Measurements from ENCODE around the gene ARHGAP22. TPM values are rescaled to one million over a fixed set of nuclear protein-coding genes. Genes with fewer than 3 reads are reported as not detected.

ARHGAP22 gene
- total RNA-seq, 2 experiments from 2014 or later, result 0.19 to 0.46 TPM

DNA sequence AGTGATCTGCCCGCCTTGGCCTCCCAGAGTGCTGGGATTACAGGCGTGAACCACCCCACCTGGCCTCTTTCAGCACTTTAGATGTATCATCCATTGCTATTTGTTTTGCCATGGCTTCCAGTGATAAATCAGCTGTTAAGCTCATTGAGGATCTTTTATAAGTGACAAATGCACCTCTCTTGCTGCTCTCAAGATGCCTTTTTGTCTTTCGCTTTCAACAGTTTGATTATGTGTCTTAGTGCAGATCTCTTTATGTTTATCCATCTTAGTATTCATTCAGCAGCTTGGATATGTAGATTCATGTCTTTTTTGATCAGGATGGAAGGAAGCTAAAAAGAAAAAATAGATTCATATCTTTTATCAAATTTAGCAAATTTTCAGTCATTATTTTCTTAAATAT, 192.8 kb downstream of the ARHGAP22 start:
- Histone ChIP-seq H3K4me3 (ENCODE audit: low read depth, low read length, poor library complexity, severe bottlenecking) (no peak overlapping the region), H3K36me3 (ENCODE audit: insufficient read depth, low read length) (peaks cover 13% of the 10 kb centered on the region), H3K4me2 (ENCODE audit: low read length) (no peak overlapping the region), H4K20me1 (ENCODE audit: insufficient read depth, low read length) (no peaks in the 10 kb centered on the region), H2AFZ (ENCODE audit: low read length) (no peak overlapping the region), H3K79me2 (ENCODE audit: insufficient read depth, low read depth, low read length) (no peaks in the 10 kb centered on the region), H3K27ac (ENCODE audit: low read depth, low read length, poor library complexity, severe bottlenecking) (no peak overlapping the region), H3K9me2 (ENCODE audit: insufficient read depth, low read length) (no peaks in the 10 kb centered on the region), H3K9me3 (ENCODE audit: low read length) (no peaks in the 10 kb centered on the region), H3K4me1 (ENCODE audit: insufficient read depth, low read length, poor library complexity, severe bottlenecking) (no peaks in the 10 kb centered on the region)
- no peak for DNase-seq (ENCODE audit: low spot score)
- TF ChIP-seq, protein P1, sequence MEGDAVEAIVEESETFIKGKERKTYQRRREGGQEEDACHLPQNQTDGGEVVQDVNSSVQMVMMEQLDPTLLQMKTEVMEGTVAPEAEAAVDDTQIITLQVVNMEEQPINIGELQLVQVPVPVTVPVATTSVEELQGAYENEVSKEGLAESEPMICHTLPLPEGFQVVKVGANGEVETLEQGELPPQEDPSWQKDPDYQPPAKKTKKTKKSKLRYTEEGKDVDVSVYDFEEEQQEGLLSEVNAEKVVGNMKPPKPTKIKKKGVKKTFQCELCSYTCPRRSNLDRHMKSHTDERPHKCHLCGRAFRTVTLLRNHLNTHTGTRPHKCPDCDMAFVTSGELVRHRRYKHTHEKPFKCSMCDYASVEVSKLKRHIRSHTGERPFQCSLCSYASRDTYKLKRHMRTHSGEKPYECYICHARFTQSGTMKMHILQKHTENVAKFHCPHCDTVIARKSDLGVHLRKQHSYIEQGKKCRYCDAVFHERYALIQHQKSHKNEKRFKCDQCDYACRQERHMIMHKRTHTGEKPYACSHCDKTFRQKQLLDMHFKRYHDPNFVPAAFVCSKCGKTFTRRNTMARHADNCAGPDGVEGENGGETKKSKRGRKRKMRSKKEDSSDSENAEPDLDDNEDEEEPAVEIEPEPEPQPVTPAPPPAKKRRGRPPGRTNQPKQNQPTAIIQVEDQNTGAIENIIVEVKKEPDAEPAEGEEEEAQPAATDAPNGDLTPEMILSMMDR (conservative IDR thresholded peaks at IDR 0.05; ENCODE audit: low read length), result no peak
- no peak for TF ChIP-seq EZH2phosphoT487 (IDR thresholded peaks at IDR 0.05; ENCODE audit: borderline replicate concordance, low read depth, low read length)
- BruUV-seq (replicated peaks), result no TSS peak
- ChIA-PET POLR2A (interaction anchor here (0.6 to 1.0 kb wide), 3 partner anchors 13 to 557 kb away, joined by 3 read pairs; no protein-coding TSS in a partner anchor), CTCF (ENCODE audit: unreplicated experiment) (no interaction called here)
- intact Hi-C loops (cut with micrococcal nuclease; ENCODE audit: unreplicated experiment), result no loop called here

DNA sequence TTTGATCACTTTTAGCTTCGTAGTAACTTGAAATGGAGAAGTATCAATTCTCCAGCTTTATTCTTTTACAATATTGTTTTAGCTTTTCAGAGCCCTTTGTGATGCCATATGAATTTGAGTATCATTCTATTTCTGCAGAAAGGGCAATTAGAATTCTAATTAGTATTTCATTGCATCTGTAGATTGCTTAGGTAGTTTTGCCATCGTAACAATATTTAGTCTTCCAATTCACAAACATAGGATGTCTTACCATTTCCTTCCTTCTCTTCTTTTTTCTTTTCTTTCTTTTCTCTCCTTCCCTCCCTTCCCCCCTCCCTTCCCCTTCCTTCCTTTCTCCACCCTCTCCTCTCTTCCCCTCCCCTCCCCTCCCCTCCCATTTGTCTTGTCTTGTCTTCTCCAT, 193.4 kb downstream of the ARHGAP22 start:
- H4K20me1 ChIP-seq (ENCODE audit: insufficient read depth, low read length), result no peaks in the 10 kb centered on the region
- TF ChIP-seq, protein P1 (conservative IDR thresholded peaks at IDR 0.05; ENCODE audit: low read length), result no peak
- no peak for TF ChIP-seq EZH2phosphoT487 (IDR thresholded peaks at IDR 0.05; ENCODE audit: borderline replicate concordance, low read depth, low read length)
- no peak overlapping the region for H2AFZ ChIP-seq (ENCODE audit: low read length)
- H3K4me3 ChIP-seq (ENCODE audit: low read depth, low read length, poor library complexity, severe bottlenecking), result no peak overlapping the region
- no peak for DNase-seq (ENCODE audit: low spot score)
- no peaks in the 10 kb centered on the region for H3K79me2 ChIP-seq (ENCODE audit: insufficient read depth, low read depth, low read length)
- no peaks in the 10 kb centered on the region for H3K9me2 ChIP-seq (ENCODE audit: insufficient read depth, low read length)
- H3K27ac ChIP-seq (ENCODE audit: low read depth, low read length, poor library complexity, severe bottlenecking), result no peak overlapping the region
- intact Hi-C loops (cut with micrococcal nuclease; ENCODE audit: unreplicated experiment), result no loop called here
- H3K4me2 ChIP-seq (ENCODE audit: low read length), result no peak overlapping the region
- ChIA-PET CTCF (ENCODE audit: unreplicated experiment) (no interaction called here), POLR2A (interaction anchor here (0.6 to 1.0 kb wide), 3 partner anchors 43 to 558 kb away, joined by 3 read pairs; no protein-coding TSS in a partner anchor)
- peaks cover 13% of the 10 kb centered on the region for H3K36me3 ChIP-seq (ENCODE audit: insufficient read depth, low read length)
- no peaks in the 10 kb centered on the region for H3K9me3 ChIP-seq (ENCODE audit: low read length)
- BruUV-seq (replicated peaks), result no TSS peak
- no peaks in the 10 kb centered on the region for H3K4me1 ChIP-seq (ENCODE audit: insufficient read depth, low read length, poor library complexity, severe bottlenecking)

DNA sequence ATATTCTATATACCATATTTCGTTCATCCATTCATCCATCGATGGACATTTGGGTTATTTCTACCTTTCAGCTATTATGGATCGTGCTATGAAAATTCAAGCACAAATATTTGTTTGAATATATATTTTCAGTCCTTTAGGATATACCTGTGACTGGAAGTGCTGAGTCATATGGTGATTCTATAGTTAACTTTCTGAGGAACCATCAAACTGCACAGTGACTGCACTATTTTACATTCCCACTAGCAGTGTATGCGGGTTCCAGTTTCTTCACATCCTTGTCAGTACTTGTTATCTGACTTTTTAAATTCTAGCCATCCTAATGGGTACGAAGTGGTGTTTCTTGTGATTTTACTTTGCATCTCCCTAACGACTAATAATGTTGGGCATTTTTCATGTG, 194.4 kb downstream of the ARHGAP22 start:
- H4K20me1 ChIP-seq (ENCODE audit: insufficient read depth, low read length), result no peaks in the 10 kb centered on the region
- DNase-seq (ENCODE audit: low spot score), result no peak
- ChIA-PET CTCF (ENCODE audit: unreplicated experiment) (no interaction called here), POLR2A (no interaction called here)
- no peaks in the 10 kb centered on the region for H3K4me1 ChIP-seq (ENCODE audit: insufficient read depth, low read length, poor library complexity, severe bottlenecking)
- H3K79me2 ChIP-seq (ENCODE audit: insufficient read depth, low read depth, low read length), result no peaks in the 10 kb centered on the region
- H3K4me2 ChIP-seq (ENCODE audit: low read length), result no peak overlapping the region
- no peaks in the 10 kb centered on the region for H3K9me2 ChIP-seq (ENCODE audit: insufficient read depth, low read length)
- intact Hi-C loops (cut with micrococcal nuclease; ENCODE audit: unreplicated experiment), result no loop called here
- H2AFZ ChIP-seq (ENCODE audit: low read length), result no peak overlapping the region
- no peak overlapping the region for H3K4me3 ChIP-seq (ENCODE audit: low read depth, low read length, poor library complexity, severe bottlenecking)
- peaks cover 13% of the 10 kb centered on the region for H3K36me3 ChIP-seq (ENCODE audit: insufficient read depth, low read length)
- TF ChIP-seq, protein P1 (conservative IDR thresholded peaks at IDR 0.05; ENCODE audit: low read length), result no peak
- no peak for TF ChIP-seq EZH2phosphoT487 (IDR thresholded peaks at IDR 0.05; ENCODE audit: borderline replicate concordance, low read depth, low read length)
- H3K9me3 ChIP-seq (ENCODE audit: low read length), result no peaks in the 10 kb centered on the region
- no peak overlapping the region for H3K27ac ChIP-seq (ENCODE audit: low read depth, low read length, poor library complexity, severe bottlenecking)
- no TSS peak for BruUV-seq (replicated peaks)

Measured in OCI-LY7 (cell line).